Measurements from ENCODE around the gene SORCS3.
"Not testable (repeated sequence)": the region's sequence is repeated elsewhere in the genome, so short reads cannot be mapped to it uniquely, and the experiment has no call there.

SORCS3 gene

GRCh38 chr10:104690959-104691358 lies 49.9 kb downstream of the SORCS3 start:
- DNase-seq (ENCODE audit: low read depth), result no peak

- no peak for DNase-seq (ENCODE audit: low read depth)
Observed at GRCh38 chr10:104694074-104694473, 53.0 kb downstream of the SORCS3 start.

GRCh38 chr10:104703262-104703661 lies 62.2 kb downstream of the SORCS3 start:
- not testable (repeated sequence) for DNase-seq (ENCODE audit: low read depth)

- no peak for DNase-seq (ENCODE audit: low read depth)
Observed at GRCh38 chr10:104706886-104707285, 65.8 kb downstream of the SORCS3 start.

- DNase-seq (ENCODE audit: low read depth), result no peak
Observed at GRCh38 chr10:104707602-104708459, 66.7 kb downstream of the SORCS3 start.

- DNase-seq (ENCODE audit: low read depth), result no peak
Observed at GRCh38 chr10:104711302-104711721, 70.2 kb downstream of the SORCS3 start.

GRCh38 chr10:104730593-104730992 lies 89.5 kb downstream of the SORCS3 start:
- DNase-seq (ENCODE audit: low read depth), result not testable (repeated sequence)

- DNase-seq (ENCODE audit: low read depth), result no peak
Observed at GRCh38 chr10:104731192-104731591, 90.1 kb downstream of the SORCS3 start.

- DNase-seq (ENCODE audit: low read depth), result no peak
Observed at GRCh38 chr10:104732222-104732621, 91.1 kb downstream of the SORCS3 start.

- no peak for DNase-seq (ENCODE audit: low read depth)
Observed at GRCh38 chr10:104734433-104734832, 93.3 kb downstream of the SORCS3 start.

GRCh38 chr10:104735036-104735756 lies 94.1 kb downstream of the SORCS3 start:
- no peak for DNase-seq (ENCODE audit: low read depth)

GRCh38 chr10:104735757-104736391 lies 94.8 kb downstream of the SORCS3 start:
- no peak for DNase-seq (ENCODE audit: low read depth)

- no peak for DNase-seq (ENCODE audit: low read depth)
Observed at GRCh38 chr10:104741127-104741526, 100.0 kb downstream of the SORCS3 start.

- no peak for DNase-seq (ENCODE audit: low read depth)
Observed at GRCh38 chr10:104744052-104744451, 103.0 kb downstream of the SORCS3 start.

GRCh38 chr10:104750291-104750690 lies 109.2 kb downstream of the SORCS3 start:
- no peak for DNase-seq (ENCODE audit: low read depth)

GRCh38 chr10:104762793-104763192 lies 121.7 kb downstream of the SORCS3 start:
- no peak for DNase-seq (ENCODE audit: low read depth)

GRCh38 chr10:104766341-104766740 lies 125.3 kb downstream of the SORCS3 start:
- no peak for DNase-seq (ENCODE audit: low read depth)

- DNase-seq (ENCODE audit: low read depth), result no peak
Observed at GRCh38 chr10:104767282-104767681, 126.2 kb downstream of the SORCS3 start.

GRCh38 chr10:104767745-104768144 lies 126.7 kb downstream of the SORCS3 start:
- DNase-seq (ENCODE audit: low read depth), result no peak

GRCh38 chr10:104773105-104773504 lies 132.0 kb downstream of the SORCS3 start:
- DNase-seq (ENCODE audit: low read depth), result no peak

- DNase-seq (ENCODE audit: low read depth), result no peak
Observed at GRCh38 chr10:104774234-104774633, 133.1 kb downstream of the SORCS3 start.

GRCh38 chr10:104777086-104777799 lies 136.2 kb downstream of the SORCS3 start:
- DNase-seq (ENCODE audit: low read depth), result no peak
